Stimulated activated CD8-positive, alpha-beta memory T cell treated with anti-CD3 and anti-CD28 coated beads, Interleukin-7, amount 100 ng/mL, for 24 hours (primary cell): ENCODE results near the gene GLIPR2.
"Not testable (repeated sequence)": the region's sequence is repeated elsewhere in the genome, so short reads cannot be mapped to it uniquely, and the experiment has no call there.

ENCODE experiments used
- DNase-seq: peaks from one replicate; pipeline ENCODE4 v3.0.0-alpha.2; 2020; ENCODE audit warnings: low read depth

Gene GLIPR2

DNA sequence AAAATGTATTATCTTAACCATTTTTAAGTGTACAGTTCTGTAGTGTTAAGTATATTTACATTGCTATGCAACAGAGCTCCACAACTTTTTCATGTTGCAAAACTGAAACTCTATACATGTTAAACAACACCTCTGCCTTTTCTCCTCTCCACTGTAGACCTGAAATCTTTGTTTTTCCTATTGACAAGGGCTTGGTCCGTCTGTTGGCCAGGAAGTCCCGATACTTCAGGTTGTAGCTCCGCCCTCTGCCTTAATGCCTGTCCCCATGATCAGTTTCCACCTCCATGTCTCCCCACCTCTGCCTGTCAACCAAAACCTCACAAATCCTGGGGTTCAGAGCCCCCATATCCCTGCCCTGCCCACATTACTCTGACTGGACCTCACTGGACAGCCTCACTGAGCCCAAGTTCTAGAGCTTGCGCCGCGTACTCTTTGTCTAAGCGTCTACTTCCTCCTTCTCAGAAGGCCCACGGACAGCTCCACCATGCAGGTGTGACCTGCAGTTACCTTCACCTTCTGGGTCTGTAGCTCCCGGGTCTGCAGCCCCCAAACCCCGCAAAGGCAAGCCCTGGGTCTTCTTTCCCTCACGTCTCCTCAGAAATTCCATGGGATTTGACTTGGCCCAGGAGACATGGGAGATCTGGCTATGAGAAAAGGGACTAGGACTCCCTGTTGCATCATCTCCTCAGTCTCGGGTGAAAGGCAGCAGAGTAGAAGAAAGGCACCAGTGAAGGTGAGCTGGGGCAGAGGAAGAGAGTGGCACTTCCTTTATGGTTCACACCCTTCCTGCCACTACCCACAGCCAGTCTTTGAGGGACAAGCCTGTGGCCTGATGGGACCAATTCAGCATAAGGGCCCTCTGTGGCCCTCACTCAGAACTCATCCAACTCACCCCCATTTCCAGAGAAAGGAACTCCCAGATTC, 8.0 kb downstream of the GLIPR2 start:
- DNase-seq = no peak

GRCh38 chr9:36145970-36146369, 9.4 kb downstream of the GLIPR2 start:
- no peak for DNase-seq

DNA sequence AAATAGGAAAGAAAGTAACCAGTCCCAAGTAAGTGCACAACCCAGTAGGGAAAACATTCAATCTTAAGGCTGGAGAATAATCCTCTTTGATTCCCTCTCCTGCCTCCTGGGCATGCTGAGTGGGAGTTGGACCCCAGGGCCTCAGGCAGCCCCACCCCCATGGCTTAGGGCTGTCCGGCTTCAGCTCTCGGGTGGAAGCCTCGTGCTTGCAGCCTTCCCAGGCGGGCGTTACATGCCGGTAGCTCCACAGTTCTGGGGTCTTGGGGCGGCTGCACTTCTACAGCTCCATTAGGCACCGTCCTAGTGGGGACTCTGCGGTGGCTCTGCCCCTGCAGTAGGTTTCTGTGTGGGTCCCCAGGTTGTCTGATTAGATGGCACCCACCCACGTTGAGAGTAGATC, 10.1 kb downstream of the GLIPR2 start:
- DNase-seq = no peak

- no peak for DNase-seq
These were observed 11.1 kb downstream of the GLIPR2 start for GRCh38 chr9:36147441-36148175.

- peak; percentile 41 for DNase-seq
These were observed 11.9 kb downstream of the GLIPR2 start for GRCh38 chr9:36148311-36149051.

DNA sequence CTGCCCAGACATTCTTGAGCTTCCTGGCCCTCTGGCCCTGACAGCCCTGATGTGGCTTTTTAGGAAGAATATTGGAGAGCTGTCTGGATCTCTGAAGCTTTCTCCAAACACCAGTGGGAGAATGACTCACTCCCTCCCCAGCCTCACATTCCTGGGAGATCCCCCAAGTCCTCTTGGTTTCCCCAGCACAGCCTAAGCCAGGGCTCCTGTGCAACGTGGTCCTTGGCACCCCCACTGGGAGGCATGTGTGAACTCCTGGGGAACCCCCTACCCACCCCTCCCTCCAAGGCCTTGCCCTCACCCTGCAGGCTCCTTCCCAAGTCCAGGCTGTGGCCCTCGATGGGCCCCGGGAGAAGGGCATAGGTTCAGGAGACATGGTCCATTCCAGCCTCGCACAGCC, 12.7 kb downstream of the GLIPR2 start:
- DNase-seq = no peak

DNA sequence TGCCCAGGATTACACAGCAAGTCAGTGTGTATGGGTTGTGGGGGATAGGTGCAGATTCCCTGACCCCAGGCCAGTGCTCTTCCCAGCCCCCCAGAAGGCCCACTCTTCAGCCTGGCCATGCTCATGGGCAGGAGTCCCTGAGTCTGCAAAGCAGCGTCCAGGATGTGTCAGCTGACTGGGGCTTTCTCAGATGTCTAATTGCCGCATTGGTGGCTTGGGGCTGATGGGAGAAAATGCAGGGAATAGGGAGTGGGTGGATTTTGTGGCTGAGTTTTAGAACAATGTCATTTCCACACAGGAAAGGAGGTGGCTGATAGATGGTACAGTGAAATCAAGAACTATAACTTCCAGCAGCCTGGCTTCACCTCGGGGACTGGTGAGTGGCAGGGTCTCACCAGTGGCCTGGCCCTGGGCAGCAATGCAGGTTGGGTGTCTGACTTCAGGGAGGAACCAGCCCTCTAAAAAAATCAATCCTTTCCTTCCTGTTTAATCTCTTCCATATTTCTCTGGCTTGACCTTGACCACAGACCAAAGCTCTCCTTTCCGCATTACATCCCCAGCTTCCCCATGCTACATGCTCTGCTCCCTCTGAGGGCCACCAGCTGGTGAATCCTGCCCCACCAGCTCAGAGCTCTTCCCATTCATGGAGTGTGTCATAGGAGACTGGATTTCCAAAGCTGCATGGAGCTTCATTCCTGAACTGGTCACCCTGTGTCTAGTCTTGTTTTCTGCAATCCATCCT, 14.2 kb downstream of the GLIPR2 start:
- no peak for DNase-seq

DNA sequence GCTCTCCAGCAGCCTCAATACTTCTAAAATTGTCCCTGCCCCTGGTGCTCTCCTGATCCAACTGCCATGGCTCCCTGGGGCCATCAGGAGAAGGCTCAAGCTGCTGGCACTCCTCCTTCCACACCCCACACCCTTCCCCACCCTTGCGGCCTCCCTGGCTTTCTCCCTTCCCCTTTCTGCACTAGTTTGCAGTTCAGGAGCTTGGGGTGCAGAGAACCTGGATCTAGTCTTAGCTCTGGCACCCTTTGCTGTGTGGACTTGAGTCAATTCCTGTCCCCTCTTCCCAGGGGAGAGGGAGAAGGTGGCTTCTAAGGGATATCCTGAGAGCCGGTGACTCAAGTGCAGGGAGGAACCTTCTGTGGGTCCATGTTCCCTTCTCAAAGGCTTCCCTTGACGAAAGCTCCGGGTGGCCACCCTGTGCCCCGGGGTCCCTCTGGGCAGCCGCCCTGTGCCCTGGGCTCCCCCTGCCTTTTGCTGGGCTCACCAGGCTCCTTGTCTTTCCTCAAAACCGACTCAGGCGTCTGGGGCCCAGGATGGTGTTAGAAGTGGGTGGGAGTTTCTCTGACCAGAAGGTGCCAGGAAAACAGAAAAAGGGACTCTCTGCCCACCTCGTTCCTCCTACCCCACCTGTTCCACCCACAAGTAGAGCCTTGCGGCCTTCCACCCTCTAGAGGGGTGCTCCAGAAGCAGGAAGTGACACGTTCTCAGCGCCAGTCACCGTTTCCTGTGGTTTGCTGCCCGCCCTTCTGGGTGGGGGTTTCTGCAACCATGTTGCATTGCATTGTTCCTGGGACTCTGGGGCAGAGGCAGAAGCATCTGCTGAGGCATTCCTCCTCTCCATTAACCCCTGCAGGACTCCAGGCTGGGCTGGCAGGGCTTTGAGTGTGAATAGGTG, 15.0 kb downstream of the GLIPR2 start:
- peak; percentile 76 for DNase-seq

DNA sequence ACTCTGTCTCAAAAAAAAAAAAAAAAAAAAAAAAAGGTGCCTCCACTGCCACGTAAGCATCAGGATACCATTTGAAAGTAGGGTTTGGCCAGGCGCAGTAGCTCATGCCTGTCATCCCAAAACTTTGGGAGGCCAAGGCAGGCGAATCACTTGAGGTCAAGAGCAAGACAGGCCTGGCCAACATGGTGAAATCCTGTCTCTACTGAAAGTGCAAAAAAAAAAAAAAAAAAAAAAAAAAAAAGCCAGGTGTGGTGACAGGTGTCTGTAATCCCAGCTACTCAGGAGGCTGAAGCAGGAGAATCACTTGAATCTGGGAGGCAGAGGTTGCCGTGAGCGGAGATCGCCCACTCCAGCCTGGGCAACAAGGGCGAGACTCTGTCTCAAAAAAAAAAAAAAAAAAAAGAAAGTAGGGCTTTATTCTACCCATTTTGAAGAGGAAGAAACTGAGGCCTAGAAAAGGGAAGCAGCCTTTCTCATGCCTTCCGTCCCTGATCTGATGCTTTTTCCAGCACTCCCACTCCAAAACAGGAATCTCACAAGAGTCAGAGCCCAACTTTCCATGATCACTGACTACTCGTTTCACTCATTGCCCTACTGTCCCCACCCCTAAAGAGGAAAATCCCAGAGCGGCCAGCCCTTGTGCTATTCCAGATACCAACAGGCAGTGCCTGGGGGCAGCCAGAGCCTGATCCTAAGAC, 16.4 kb downstream of the GLIPR2 start:
- DNase-seq = no peak

DNA sequence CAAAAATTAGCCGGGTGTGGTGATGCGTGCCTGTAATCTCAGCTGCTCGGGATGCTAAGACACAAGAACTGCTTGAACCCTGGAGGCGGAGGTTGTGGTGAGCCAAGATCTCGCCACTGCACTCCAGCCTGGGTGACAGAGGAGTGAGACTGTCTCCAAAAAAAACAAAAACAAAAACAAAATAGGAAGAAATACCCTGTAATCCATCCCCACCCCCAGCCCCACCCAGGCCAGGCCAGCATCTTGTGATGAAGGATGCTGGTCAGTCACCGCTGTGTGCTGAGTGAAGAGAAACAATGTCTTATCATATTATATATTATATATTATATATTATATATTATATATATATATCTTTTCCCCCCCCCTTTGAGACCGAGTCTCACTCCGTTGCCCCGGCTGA, 17.2 kb downstream of the GLIPR2 start:
- DNase-seq = no peak

- DNase-seq = no peak
These were observed 17.9 kb downstream of the GLIPR2 start for GRCh38 chr9:36154331-36154952.

DNA sequence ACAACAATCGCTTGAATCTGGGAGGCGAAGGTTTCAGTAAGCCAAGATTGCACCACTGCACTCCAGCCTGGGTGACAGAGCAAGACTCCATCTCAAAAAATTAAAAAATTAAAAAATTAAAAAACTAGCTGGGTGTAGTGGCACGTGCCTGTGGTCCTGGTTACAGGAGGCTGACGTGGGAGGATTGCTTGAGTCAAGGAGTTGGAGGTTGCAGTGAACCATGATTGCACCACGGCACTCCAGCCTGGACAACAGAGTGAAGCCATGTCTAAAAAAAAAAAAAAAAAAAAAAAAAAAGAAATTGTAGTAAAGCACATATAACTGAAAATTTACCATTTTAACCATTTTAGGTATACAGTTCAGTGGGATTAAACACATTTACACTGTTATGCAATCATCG, 19.6 kb downstream of the GLIPR2 start:
- DNase-seq = no peak

DNA sequence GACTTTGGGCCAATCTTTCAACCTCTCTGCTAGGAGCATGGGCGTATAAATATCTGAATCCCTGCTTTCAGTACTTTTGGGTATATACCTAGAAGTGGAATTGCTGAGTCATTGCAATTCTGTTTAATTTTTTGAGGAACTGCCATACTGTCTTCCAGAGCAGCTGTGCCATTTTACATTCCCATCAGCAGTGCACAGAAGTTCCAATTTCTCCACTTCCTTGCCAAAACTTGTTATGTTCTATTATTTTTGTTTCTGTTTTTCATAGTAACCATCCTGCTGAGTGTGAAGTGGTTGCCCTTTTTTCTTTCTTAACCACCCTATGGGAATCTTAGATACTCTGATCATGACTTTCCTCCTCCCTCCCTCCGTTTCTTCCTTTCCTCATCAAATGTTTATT, 21.6 kb downstream of the GLIPR2 start:
- no peak for DNase-seq

GRCh38 chr9:36158917-36159316, 22.4 kb downstream of the GLIPR2 start:
- no peak for DNase-seq

- DNase-seq = not testable (repeated sequence)
These were observed 23.0 kb downstream of the GLIPR2 start for GRCh38 chr9:36159509-36159908.

GRCh38 chr9:36160126-36160525, 23.6 kb downstream of the GLIPR2 start:
- not testable (repeated sequence) for DNase-seq

- no peak for DNase-seq
These were observed 24.7 kb downstream of the GLIPR2 start for GRCh38 chr9:36161187-36161586.

DNA sequence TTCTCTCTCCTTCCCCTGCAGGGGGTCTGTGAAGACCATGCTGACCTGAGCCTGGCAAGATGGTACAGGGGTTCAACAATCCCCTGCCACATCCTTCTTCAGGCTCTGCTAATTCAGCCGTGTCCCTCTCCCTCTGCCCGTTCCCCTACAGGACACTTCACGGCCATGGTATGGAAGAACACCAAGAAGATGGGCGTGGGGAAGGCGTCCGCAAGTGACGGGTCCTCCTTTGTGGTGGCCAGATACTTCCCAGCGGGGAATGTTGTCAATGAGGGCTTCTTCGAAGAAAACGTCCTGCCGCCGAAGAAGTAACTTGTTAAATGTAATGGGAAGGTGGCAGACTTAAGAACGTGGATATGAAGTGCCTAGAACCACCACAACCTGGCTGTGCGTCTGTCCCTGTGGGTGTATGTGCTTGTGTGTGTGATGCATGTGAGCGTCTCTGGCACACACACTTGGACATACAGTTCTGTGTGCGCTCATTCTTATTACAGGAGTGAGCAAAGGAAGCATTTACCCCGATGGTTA, 25.7 kb downstream of the GLIPR2 start:
- DNase-seq = no peak

GRCh38 chr9:36163049-36163785, 26.7 kb downstream of the GLIPR2 start:
- DNase-seq = no peak
